T-helper 1 cell (primary cell): Measurements from ENCODE around the gene CD2AP.
"Not testable (repeated sequence)": the region's sequence is repeated elsewhere in the genome, so short reads cannot be mapped to it uniquely, and the experiment has no call there.

ENCODE experiments used
- DNase-seq, 5 donors: peaks; one replicate each; pipeline ENCODE4 v3.0.0-alpha.2; 2012 to 2020

CD2AP gene

GRCh38 chr6:47646689-47647088 lies 169.1 kb downstream of the CD2AP start:
- DNase-seq: no peak

GRCh38 chr6:47647188-47647587 lies 169.6 kb downstream of the CD2AP start:
- DNase-seq: no peak

GRCh38 chr6:47647626-47648025 lies 170.0 kb downstream of the CD2AP start:
- DNase-seq: not testable (repeated sequence)

GRCh38 chr6:47648031-47648430 lies 170.4 kb downstream of the CD2AP start:
- no peak for DNase-seq

GRCh38 chr6:47650553-47651432 lies 173.2 kb downstream of the CD2AP start:
- no peak for DNase-seq

- DNase-seq: no peak
Observed at GRCh38 chr6:47651505-47651944, 173.9 kb downstream of the CD2AP start.

GRCh38 chr6:47653706-47654105 lies 176.1 kb downstream of the CD2AP start:
- DNase-seq: no peak

GRCh38 chr6:47654255-47654654 lies 176.7 kb downstream of the CD2AP start:
- DNase-seq: no peak

GRCh38 chr6:47655719-47656595 lies 178.4 kb downstream of the CD2AP start:
- DNase-seq: peak in 1 of 5 donors; percentile 35

GRCh38 chr6:47661960-47662359 lies 184.4 kb downstream of the CD2AP start:
- DNase-seq: no peak

- DNase-seq: no peak
Observed at GRCh38 chr6:47663462-47664216, 186.1 kb downstream of the CD2AP start.

GRCh38 chr6:47665112-47665511 lies 187.5 kb downstream of the CD2AP start:
- DNase-seq: no peak

GRCh38 chr6:47669684-47670513 lies 192.3 kb downstream of the CD2AP start:
- DNase-seq: no peak

- DNase-seq: no peak
Observed at GRCh38 chr6:47670851-47671250, 193.3 kb downstream of the CD2AP start.

- DNase-seq: no peak
Observed at GRCh38 chr6:47671777-47672176, 194.2 kb downstream of the CD2AP start.

- DNase-seq: no peak
Observed at GRCh38 chr6:47672816-47673215, 195.2 kb downstream of the CD2AP start.

GRCh38 chr6:47674673-47675072 lies 197.1 kb downstream of the CD2AP start:
- no peak for DNase-seq
